Activated naive CD8-positive, alpha-beta T cell (primary cell): ENCODE results near the gene FITM2.

Source experiments
- H3K27ac Mint-ChIP-seq: one replicate; pipeline ENCODE4 v1.8.0; 2021; ENCODE audit warnings: mixed read lengths
- H3K27me3 Mint-ChIP-seq: one replicate; pipeline ENCODE4 v1.8.0; 2021; ENCODE audit warnings: mixed read lengths
- H3K36me3 Mint-ChIP-seq: one replicate; pipeline ENCODE4 v1.8.0; 2021; ENCODE audit warnings: mixed read lengths
- H3K4me1 Mint-ChIP-seq: one replicate; pipeline ENCODE4 v1.8.0; 2021; ENCODE audit warnings: low read depth, mixed read lengths
- H3K4me3 Mint-ChIP-seq: one replicate; pipeline ENCODE4 v1.8.0; 2021; ENCODE audit warnings: mild to moderate bottlenecking, mixed read lengths
- H3K9me3 Mint-ChIP-seq: one replicate; pipeline ENCODE4 v1.8.0; 2021; ENCODE audit warnings: low read depth, mixed read lengths

FITM2 gene

DNA sequence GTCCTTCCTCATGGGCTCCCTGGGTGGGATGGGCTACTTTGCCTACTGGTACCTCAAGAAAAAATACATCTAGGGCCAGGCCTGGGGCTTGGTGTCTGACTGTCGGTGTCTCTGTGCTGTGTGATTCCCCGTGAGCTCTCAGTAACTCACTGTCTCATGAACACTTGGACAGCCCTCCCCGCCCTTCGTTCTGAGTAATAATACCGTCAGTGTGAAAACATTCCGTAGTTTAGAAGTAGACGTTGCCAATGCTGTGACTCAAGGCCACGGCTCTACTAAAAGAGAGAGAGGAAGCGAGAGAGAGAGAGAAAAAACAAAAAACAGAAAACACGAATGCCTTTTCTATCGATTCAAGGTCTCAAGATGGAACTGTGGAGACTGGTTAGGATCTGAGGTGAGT, 31.8 kb downstream of the FITM2 start:
- no peaks in the 10 kb centered on the region for H3K27me3 Mint-ChIP-seq
- H3K36me3 Mint-ChIP-seq = peaks cover 13% of the 10 kb centered on the region
- H3K4me1 Mint-ChIP-seq = no peaks in the 10 kb centered on the region
- no peak overlapping the region for H3K27ac Mint-ChIP-seq
- H3K9me3 Mint-ChIP-seq = no peaks in the 10 kb centered on the region
- H3K4me3 Mint-ChIP-seq = no peak overlapping the region

DNA sequence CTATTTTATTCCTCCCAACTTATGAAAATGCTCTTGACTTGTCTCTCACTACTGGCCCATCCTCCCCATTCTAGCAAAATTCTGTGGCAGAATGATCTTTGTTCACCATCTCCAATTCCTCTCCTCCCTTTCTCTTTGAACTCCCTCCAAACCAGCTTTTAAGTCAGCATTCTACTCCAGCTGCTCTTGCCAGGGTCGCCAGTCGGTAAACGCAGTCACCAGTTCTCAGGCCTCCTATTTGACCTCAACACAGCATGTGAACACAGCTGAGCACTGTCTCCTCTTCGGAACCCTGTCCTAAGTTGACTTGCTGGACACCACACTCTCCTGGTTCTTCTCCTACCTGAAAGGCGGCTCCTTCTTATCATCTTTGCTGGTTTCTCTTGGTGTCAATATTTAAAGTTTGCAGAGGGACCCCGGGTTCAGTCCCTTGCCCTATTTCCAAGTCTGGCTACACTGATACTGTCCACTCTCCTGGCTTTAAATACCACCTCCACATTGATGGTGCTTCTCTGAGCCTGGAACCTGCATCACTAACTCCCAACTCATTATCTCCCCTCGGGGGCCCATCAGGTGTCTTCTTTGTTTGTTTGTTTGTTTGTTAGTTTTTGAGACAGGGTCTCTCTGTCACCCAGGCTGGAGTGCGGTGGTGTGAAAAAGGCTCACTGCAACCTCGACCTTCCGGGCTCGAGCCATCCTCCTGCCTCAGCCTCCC, 36.5 kb downstream of the FITM2 start:
- Mint-ChIP-seq H3K27me3 (no peaks in the 10 kb centered on the region), H3K4me1 (no peaks in the 10 kb centered on the region), H3K36me3 (peaks cover 12% of the 10 kb centered on the region), H3K9me3 (no peaks in the 10 kb centered on the region), H3K27ac (no peak overlapping the region), H3K4me3 (no peak overlapping the region)

DNA sequence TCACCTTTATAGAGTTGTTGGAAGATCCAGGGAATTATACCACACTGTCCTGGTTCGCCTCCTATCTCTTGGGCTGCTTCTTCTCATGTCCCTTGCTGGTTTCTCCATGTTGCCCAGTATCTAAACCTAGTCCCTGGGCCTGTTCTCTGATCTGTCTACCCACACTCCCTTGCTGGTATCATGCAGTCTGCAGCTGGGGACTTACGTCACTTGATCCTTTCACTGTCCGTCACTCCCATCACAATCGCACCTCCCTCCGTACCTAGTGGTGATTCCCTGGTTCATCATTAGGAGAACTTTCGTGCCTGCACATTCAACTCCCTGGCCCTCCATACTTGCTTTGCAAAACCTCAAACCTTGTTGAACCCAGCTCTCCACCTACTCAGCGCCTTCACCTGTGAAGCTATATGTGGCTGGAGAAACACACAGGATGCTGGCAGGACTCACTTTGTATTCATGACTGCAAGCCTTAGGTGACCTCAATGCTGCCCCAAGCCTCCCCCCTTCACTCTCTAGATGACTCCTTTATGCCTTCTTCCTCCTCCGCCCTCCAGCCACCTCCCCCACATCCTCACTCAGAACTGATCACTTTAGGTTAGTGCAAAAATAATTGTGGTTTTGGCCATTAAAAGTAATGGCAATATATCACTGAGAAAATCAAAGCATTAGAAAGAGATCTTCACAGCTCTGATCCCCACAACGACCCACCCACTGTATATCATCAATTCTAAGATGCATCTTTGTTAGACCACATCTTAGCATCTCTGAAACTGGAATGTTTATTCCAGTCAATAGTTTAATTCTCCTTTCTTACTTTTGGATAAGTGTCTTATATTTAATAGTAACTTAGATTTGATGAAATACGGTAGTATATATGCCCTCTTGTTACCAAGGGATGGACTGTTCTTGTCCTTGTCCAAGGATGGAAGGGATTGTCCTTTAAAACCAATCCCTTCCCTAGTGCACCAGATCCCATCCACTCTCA, 37.5 kb downstream of the FITM2 start:
- Mint-ChIP-seq H3K4me1 (no peaks in the 10 kb centered on the region), H3K9me3 (no peaks in the 10 kb centered on the region), H3K36me3 (peaks cover 14% of the 10 kb centered on the region), H3K27ac (no peak overlapping the region), H3K27me3 (no peaks in the 10 kb centered on the region), H3K4me3 (no peak overlapping the region)

DNA sequence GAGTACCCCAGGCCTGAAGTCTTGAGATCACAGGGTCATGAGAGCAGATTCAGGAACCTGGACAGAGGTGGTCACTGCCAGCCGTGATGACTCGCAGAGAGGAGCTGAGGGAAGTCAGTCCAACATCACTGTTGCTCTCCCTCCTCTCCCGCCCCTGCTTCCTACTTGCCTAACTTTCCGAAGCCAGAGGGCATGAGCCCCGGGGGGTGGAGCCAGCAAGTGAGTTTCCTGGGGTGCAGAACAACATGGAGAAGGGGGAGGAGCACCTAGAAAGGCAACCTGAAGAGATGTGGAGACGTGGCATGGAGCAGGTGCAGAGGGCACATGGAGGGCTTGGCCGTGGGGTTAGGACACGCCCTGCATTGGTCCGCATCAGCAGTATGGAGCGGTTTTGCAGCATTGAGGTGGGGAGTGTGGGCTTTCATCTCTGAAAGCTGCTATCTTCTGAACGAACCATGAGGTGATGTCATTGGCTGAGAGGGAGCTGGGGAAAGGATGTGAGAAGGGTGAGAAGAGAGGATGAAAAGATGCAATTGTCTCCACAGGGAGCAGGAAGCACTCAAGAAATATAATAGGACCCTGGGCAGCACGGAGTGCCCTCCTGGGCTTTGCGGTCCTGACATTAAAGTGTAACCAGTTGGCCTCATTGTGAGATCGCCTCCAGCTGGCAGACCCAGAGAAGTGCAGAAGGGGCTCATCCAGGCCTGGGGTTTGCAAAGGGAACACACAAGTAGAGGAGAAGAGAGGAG, 38.9 kb downstream of the FITM2 start:
- H3K4me3 Mint-ChIP-seq = no peak overlapping the region
- no peaks in the 10 kb centered on the region for H3K9me3 Mint-ChIP-seq
- H3K27ac Mint-ChIP-seq = no peak overlapping the region
- no peaks in the 10 kb centered on the region for H3K4me1 Mint-ChIP-seq
- no peaks in the 10 kb centered on the region for H3K27me3 Mint-ChIP-seq
- peaks cover 12% of the 10 kb centered on the region for H3K36me3 Mint-ChIP-seq

DNA sequence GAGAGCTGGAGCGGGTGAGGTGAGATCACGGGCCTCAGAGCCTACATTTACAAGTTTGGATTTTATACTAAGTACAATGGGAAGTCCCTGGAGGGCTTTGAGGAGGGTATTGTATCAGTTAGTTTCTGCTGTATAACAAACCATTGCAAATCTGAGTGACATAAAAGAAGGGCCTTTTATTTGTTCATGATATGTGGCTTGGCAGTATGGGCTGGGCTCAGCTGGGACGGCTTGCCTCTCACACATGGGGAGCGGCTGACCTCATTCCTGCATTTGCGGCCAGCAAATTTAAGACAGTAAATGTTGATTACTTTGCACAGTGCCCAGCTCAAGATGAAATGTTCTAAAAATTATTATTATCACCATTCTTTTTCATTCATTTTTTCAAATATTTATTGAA, 42.2 kb downstream of the FITM2 start:
- peaks cover 12% of the 10 kb centered on the region for H3K36me3 Mint-ChIP-seq
- no peaks in the 10 kb centered on the region for H3K27me3 Mint-ChIP-seq
- H3K4me1 Mint-ChIP-seq = no peaks in the 10 kb centered on the region
- H3K9me3 Mint-ChIP-seq = no peaks in the 10 kb centered on the region
- H3K27ac Mint-ChIP-seq = no peak overlapping the region
- no peak overlapping the region for H3K4me3 Mint-ChIP-seq

DNA sequence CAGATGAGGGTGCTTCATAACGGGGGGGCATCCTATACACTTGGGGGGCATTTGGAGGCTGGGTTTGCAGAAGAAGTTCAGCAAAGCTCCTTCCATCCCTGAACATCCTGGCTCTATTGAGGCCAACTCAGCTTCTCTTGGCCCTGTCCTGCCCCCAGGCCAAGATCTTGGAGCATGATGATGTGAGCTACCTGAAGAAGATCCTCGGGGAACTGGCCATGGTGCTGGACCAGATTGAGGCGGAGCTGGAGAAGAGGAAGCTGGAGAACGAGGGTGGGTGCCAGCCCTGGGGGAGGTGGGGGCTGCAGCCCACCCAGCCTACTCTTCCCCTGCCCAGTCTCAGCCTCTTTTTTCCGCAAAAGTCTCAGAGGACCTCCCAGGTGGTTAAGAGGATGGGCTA, 46.7 kb downstream of the FITM2 start:
- Mint-ChIP-seq H3K4me1 (no peaks in the 10 kb centered on the region), H3K9me3 (no peaks in the 10 kb centered on the region), H3K4me3 (no peak overlapping the region), H3K27ac (no peak overlapping the region), H3K27me3 (no peaks in the 10 kb centered on the region), H3K36me3 (peaks cover 6% of the 10 kb centered on the region)

DNA sequence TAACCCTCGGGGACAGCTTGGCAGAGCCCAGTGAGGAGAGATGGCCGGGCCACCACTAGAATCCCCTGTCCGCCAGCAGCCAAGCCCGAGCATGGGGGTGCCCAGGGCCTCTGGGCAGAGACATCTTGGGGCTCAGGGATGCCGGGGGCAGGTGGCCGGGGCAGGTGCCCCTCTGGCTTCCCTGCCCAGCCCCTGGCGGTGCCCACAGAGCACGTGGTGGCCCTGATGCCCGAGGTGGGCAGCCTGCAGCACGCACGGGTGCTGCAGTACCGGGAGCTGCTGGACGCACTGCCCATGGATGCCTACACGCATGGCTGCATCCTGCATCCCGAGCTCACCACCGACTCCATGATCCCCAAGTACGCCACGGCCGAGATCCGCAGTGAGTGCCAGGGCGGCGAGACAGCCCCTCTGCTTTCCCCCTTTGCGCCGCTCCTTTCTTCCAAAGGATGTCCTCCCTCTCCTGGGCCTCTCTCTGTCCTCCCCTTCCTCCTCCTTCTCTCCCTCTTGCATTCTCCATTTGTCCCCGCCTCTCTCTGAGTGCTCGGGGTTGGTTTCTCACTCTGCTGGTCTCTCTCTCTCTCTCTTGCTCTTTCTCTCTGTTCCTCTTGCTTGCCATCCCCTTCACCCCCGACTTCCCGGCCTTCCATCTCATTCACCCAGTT, 52.6 kb downstream of the FITM2 start:
- Mint-ChIP-seq H3K36me3 (peaks cover 3% of the 10 kb centered on the region), H3K9me3 (no peaks in the 10 kb centered on the region), H3K27me3 (peaks cover 2% of the 10 kb centered on the region), H3K27ac (no peak overlapping the region), H3K4me1 (no peaks in the 10 kb centered on the region), H3K4me3 (no peak overlapping the region)

DNA sequence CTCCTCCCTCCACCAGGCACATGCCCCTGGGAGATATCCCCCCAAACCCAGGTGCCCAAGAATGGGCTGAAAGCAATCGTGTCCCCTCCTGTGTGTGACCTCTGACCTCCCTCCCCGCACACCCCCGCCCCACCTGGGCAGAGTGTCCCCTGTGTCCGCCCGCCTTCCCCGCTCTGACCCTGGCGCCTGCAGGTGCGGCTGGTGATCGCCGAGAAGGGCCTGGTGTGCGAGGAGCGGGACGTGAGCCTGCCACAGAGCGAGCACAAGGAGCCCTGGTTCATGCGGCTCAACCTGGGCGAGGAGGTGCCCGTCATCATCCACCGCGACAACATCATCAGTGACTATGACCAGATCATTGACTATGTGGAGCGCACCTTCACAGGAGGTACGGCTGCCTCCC, 54.0 kb downstream of the FITM2 start:
- peaks cover 3% of the 10 kb centered on the region for H3K36me3 Mint-ChIP-seq
- no peak overlapping the region for H3K4me3 Mint-ChIP-seq
- peaks cover 2% of the 10 kb centered on the region for H3K27me3 Mint-ChIP-seq
- no peaks in the 10 kb centered on the region for H3K9me3 Mint-ChIP-seq
- H3K27ac Mint-ChIP-seq = no peak overlapping the region
- no peaks in the 10 kb centered on the region for H3K4me1 Mint-ChIP-seq

DNA sequence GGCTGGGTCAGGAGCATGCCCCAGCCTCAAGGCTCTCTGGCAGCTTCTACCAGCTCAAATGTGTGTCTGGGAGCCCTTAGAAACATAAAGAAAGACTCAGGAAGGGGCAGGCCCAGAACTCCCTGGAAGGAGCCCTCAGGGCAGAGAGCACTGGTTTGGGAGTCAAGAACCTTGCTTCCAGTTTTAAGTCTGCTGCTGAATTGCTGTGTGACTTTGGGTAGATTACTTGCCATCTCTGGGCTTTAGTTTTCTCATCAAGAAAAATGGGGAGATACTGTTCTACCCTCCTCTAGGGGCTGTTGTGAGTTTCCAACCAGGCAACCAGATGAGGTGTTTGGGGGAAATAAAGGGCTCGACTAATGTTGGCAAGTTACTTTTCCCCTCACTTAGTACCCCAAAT, 55.1 kb downstream of the FITM2 start:
- no peaks in the 10 kb centered on the region for H3K9me3 Mint-ChIP-seq
- H3K4me1 Mint-ChIP-seq = no peaks in the 10 kb centered on the region
- H3K36me3 Mint-ChIP-seq = peaks cover 3% of the 10 kb centered on the region
- no peak overlapping the region for H3K27ac Mint-ChIP-seq
- H3K4me3 Mint-ChIP-seq = no peak overlapping the region
- peaks cover 2% of the 10 kb centered on the region for H3K27me3 Mint-ChIP-seq

DNA sequence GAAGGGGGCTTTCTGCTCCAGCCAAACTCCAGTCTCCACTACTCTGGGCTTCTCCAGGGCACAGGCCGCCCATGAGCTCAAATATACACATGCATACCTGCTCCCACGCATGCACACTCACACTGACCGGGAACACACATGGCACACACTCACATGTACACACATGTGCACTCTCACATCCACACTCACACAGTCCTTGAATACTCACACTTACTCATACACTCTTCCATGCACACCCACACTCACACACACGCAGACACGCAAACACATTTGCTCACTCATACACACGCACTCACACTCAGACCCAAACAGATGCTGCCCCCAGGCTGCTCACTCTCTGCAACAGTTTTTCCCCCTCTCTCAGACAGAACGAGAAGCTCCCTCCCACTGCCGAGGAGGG, 56.9 kb downstream of the FITM2 start:
- peaks cover 4% of the 10 kb centered on the region for H3K27me3 Mint-ChIP-seq
- H3K9me3 Mint-ChIP-seq = no peaks in the 10 kb centered on the region
- no peak overlapping the region for H3K4me3 Mint-ChIP-seq
- no peaks in the 10 kb centered on the region for H3K4me1 Mint-ChIP-seq
- no peak overlapping the region for H3K27ac Mint-ChIP-seq
- H3K36me3 Mint-ChIP-seq = peaks cover 3% of the 10 kb centered on the region

DNA sequence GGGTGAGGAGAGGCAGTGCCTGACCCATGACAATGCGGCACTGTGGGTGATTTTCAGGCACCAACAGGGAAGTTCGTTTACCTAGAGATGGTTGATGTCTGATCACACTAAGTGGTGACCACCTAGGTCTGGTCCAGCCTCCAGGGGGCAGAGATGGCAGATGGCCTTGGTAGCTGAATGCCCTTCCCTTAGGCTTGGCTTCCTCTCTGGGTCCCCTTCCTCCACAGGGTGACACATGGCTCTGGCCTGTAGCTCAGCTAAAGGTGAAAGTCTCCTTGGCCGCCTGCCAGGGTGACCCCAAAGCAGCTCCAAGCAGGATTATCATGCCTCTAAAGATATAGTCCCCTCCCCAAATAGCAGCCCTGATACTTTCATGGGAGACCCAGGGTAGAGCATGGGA, 57.5 kb downstream of the FITM2 start:
- H3K36me3 Mint-ChIP-seq = peaks cover 3% of the 10 kb centered on the region
- H3K4me3 Mint-ChIP-seq = no peak overlapping the region
- no peaks in the 10 kb centered on the region for H3K9me3 Mint-ChIP-seq
- no peaks in the 10 kb centered on the region for H3K4me1 Mint-ChIP-seq
- no peak overlapping the region for H3K27ac Mint-ChIP-seq
- H3K27me3 Mint-ChIP-seq = peaks cover 4% of the 10 kb centered on the region
